Stimulated activated CD8-positive, alpha-beta memory T cell treated with anti-CD3 and anti-CD28 coated beads, Interleukin-12 subunit alpha, Interleukin-12 subunit beta, amount 100 ng/mL, for 24 hours (primary cell): Measurements from ENCODE around the gene CHGA.

ENCODE experiments used
- DNase-seq: peaks from one replicate; pipeline ENCODE4 v3.0.0-alpha.2; 2020; ENCODE audit errors: extremely low read depth

The CHGA gene

DNA sequence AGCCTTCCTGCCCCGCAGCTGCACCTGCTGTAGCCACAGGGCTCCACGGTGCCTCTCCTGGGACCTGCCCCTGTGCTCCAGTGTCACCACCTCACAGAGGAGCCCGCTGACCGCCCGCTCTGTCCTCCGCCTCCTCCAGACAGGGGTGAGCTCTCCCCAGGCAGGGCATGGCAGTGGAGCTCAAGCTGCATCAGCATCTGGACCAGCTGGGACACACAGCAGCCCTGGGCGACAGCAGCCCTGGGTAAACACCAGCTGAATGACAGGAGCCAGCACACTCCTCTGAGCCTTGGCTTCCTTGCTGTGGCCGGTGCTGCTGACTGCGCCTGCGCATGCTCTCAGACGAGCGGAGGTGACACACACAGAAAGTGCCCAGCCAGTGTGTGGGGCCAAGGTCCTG, 22.0 kb downstream of the CHGA start:
- no peak for DNase-seq

DNA sequence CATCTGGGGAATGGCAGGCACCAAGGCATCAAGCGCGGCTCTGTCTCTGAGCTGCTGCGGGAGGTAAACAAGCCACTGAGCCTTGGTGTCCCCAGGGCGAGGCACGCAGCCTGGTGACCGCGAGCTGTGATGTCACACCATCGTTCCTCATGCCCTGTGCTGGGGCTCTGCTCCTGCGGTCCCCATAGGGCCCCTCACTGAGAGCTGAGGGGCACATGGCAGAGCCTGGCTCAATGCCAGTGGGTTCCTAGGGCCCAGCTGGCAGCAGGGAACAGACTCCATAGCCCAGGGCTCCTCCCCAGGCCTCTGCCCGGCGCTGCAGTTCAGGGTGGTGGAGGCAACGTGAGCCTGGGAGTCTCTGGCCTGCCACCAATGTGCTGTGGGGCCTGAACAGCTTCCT, 22.6 kb downstream of the CHGA start:
- no peak for DNase-seq

GRCh38 chr14:92945959-92946846, 23.3 kb downstream of the CHGA start:
- DNase-seq, result no peak

DNA sequence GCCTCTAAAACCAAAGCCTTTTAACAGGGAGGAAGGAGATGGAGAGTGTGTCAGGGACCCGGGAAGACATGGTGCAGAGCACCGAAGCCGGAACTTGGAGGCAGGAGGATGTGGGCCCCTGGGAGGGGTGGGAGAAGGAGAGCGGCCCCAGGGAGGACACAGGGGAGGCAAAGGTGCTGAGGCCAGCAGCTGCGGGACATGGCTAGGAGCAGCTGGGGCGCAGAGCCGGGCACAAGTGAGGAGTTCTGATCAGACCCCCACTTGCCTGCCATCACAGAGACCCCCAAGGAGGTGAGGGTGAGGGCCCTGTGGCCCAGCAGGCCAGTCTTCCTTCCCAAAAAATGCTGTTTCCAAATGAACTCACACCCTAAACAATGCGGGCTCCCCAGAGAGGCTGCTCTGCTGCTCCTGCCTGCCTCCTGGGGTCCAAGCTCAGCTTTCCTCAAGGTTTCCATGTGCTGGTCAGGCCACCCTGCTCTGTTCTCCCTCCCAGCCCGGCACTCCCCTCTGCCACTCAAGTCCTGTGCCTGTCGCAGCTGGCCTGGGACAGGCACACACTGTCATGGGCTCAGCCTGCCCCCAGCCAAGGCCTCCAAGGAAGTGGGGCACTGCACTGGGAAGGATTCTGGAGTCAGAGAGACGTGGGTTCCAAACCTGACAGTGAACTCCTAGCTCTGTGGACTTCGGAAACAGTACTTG, 24.0 kb downstream of the CHGA start:
- no peak for DNase-seq

GRCh38 chr14:92948647-92949046, 25.7 kb downstream of the CHGA start:
- DNase-seq, result no peak

DNA sequence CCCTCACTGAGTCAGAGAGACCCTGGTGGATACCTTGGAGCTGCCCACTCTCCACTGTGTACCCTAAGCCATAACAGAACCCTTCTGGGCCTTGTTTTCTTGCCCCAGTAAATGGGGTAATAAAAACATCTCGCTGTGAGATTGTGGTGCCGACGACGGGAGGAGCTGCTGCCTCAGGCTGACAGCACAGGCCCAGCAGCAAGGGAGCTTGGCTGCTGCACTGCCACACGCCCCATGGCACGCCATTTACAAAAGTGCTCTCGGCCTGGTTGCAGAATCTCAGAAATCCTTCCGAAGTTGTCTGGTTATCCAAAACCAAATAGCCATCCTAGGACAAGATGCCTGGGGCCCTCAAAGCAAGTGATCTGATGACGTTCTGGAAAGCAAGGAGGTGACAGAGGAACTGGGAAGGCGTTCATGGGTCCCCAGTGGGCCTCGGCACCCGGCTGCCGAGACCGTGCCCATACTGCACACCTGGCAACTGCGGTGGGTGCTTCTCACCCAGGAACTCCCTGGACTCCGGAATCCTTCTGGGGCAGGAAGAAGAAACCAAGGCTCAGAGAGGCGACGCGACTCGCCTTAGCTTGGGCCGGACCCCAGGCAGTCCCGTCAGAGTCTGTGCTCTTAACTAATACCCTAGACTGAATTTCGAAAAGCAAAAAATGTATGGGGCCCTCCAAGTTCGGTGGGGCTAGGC, 26.7 kb downstream of the CHGA start:
- DNase-seq, result no peak

DNA sequence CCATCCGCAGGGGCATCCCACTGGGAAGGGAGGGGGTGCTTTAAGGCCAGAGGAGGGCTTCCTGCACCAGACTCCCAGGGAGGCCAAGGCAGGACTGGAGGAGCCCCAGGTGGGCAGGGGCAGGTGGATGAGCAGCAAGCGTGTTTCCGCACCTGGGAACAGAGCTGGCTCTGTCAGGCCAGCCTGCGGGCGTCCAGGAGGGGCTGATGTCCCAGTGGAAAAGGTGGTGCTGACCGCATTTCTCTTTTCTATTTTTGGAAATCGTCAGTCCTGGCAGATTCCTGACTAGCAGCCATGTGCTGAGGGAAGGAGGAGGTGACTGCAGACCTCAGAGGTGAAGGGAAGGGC, 27.2 kb downstream of the CHGA start:
- no peak for DNase-seq

DNA sequence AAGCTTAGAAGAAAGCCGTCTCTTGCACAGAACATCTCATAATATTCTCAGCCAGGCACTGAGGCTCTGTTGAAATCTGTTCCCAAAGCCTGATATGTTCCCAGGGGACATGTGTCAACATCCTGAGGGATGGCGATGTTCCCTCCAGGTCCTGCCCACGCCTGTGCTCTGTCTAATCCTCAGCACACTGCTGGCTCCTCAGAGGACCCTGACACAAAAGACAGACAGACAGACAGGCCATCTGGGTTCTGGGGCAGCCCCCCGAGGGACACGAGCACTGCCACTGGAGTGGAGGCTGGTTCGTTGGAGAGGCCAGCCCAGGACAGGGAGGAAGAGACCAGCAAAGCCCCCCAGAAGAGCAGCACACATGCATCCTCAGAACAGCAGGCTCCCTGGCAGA, 27.8 kb downstream of the CHGA start:
- no peak for DNase-seq

DNA sequence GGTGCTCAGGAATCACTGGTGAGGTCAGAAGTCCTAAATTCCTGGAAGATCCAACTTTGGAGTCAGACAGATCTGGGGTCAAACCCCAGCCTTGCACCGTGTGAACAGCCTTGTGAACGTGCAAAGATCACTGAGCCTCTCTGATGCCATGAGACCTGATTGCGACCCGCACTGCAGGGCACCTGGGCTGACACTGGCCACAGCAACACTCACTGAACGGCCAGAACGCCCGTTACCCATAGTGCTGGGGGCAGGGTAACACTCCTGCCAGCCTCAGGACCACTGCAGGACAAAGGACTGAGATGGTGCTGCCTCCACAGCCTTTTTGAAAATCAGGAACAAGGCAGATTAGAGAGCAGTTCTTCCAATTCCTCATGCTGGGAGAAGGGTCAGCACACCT, 28.3 kb downstream of the CHGA start:
- no peak for DNase-seq

DNA sequence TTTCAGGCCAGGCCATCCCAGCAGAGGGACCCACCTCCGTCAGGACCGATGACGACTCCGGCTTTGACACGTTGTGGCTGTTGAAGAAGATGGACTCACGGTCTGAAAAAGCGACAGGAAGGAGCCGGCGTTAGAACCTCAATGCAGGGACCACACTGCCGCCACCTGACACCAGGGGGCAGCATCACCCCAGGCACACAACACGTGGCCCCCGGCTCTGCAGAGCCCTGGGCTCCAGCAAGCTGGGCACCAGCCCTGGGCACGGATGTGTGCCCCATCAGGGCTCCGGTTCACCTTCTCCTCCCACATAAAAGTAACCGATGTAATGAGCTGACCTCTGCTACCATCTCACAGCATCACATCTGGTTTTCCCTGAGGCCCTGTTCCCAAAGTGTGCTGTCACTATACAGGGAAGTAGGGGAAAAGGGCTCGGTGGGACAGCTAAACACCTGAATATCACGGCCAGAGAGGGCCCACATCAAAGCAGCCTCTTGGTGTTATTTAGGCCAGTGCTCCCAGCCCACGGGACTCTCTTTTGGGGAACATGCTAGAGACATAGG, 29.0 kb downstream of the CHGA start:
- peak; percentile 54 for DNase-seq

- no peak for DNase-seq
Measured at GRCh38 chr14:92952481-92953298, 29.7 kb downstream of the CHGA start.

GRCh38 chr14:92953526-92953925, 30.6 kb downstream of the CHGA start:
- DNase-seq, result no peak

- DNase-seq, result no peak
Measured at GRCh38 chr14:92954933-92955332, 32.0 kb downstream of the CHGA start.

DNA sequence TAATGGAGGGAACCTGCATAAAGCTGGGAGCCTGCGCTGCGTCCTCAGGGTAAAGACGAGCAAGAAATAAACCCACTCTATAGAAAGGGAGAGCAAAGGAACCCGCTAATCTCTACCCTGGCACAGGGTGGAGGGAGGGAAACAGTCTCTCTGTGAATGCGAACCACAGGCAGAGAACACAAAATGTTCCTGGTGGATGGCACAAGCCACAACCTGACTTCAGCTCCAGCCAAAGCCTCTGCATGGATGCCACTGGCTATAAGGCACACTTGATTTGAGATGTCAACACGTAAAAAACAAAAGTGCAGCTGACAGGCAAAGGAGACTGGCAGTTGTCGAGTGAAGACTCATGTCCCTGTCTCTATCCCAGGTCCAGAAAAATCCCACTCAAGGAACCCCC, 32.4 kb downstream of the CHGA start:
- no peak for DNase-seq

GRCh38 chr14:92956961-92957360, 34.0 kb downstream of the CHGA start:
- no peak for DNase-seq

- DNase-seq, result no peak
Measured at GRCh38 chr14:92958373-92959188, 35.6 kb downstream of the CHGA start.

- no peak for DNase-seq
Measured at GRCh38 chr14:92959189-92959531, 36.2 kb downstream of the CHGA start.

GRCh38 chr14:92959761-92960680, 37.1 kb downstream of the CHGA start:
- DNase-seq, result no peak

GRCh38 chr14:92960706-92961566, 38.0 kb downstream of the CHGA start:
- DNase-seq, result no peak
